ENCODE data around the gene PLXDC2.

Gene PLXDC2

DNA sequence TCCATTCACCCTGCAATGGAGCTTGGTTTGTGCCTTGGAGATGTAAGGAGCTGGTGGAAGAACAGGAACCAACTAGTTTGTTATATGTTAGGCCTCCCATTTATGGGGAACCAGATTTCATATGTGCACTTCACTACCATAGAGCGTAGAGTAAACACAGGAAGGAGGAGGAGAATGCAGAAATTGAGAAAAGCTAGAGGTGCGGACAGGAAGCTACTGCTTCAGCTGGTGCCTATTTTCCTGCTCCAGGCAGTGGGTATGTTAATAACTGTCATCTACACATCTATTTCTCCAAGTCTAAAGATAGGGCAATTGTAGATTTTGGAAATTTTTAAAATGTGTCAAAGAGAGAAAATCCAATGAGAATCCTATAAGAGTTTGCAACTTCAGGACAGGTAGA, 482.2 kb downstream of the PLXDC2 start:
- no peak for DNase-seq

DNA sequence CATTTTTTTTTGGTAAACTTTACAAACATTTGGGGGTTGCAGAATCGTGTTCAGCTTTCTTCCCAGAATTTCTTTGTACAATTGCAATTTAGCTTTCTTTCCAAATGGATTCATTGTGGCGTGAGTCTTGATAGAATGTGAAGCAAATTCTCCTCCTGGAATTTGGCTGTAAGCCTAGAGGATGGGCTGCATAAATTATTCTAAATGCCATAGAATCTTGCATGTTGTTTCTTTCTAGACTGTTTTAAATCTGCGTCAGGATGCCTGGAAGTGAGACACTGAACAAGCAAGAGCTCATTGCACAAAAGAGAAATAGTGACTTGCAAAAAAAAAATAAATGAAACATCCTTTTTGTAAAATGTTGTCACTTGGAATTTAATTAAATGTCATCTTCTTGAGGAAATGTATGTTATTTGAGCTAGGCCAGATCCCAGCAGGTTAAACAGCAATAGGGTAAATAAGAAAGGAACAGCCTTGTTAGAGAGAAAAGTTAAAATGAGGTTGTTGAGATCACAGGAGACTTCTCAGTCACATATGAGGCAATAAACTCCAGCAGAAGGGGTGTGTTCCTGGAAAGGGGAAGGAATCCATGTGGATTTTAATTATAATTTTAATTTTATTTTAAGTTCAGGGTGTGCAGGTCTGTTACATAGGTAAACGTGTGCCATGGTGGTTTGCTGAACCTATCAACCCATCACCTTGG, 483.0 kb downstream of the PLXDC2 start:
- no peak for DNase-seq

DNA sequence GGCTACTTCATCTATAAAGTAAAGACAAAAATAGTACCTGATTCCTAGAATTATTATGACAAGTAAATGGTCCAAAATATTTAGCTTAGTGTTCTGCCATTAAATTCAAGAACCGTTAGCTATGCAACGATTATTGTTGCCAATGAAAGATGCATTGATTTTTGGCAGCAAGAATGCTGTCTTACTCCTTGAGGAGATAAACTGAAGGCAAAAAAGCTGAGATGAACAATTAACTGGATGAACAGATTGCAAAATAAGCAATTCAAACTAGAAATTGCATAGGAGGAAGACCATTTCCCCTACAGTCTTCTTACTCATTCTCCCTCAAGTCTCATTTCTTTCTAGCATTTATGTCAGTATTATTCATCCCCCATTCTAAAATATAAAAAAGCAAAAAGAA, 484.5 kb downstream of the PLXDC2 start:
- DNase-seq = no peak

DNA sequence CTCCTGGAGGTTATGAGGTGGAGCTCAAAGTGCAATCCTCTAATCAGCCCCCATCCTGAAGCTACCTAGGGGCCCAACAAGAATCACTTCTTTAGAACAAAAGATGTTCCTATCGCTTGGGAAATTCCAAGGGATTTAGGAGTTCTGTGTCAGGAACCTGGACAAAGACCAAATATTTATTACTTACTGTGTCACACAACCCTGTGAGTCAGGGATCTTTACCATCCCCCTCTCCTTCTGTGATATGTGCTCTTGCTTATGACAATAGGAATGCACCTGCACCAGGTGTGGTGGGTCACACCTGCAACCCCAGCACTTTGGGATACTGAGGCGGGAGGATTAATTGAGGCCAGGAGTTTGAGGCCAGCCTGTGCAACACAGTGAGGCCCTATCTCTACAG, 485.8 kb downstream of the PLXDC2 start:
- DNase-seq = no peak

DNA sequence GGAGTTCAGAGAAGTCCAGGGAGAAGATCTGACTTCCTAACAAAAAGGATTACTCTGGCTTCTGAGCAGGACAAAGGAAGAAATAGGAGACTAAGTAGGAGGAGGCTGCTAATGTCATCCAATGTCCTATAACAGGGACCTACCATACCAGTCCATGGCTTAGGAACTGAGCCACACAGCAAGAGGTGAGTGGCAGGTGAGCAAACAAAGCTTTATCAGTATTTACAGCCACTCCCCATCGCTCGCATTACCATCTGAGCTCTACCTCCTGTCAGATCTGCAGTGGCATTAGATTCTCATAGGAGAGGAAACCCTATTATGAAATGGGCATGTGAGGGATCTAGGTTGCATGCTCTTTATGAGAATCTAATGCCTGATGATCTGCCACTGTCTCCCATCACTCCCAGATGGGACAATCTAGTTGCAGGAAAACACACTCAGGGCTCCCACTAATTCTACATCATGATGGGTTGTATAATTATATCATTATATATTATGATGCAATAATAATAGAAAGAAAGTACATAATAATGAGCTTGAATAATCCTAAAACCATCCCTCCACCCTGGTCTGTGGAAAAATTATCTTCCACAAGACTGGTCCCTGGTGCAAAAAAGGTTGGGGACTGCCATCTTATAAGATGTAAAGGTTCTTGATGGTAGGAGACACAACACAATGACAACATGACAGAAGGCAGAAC, 487.4 kb downstream of the PLXDC2 start:
- no peak for DNase-seq

DNA sequence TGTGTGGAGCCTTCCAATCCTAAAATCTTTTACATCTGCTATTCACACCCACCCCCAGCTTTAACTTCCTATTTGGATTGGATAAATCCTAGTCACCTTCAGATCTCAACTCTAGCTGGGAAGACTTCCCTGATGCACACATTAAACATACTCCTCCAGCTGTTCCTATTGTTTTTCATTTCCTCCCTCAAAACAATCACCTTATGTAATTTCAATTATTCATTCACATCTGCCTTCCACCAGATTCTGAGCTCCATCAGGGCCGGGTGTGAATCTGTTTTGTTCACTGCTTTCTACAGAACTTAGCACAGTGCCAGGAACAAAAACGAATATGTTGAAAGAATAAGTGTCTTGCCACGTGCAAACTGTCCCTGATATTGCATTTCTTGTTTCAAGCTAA, 497.4 kb downstream of the PLXDC2 start:
- no peak for DNase-seq

DNA sequence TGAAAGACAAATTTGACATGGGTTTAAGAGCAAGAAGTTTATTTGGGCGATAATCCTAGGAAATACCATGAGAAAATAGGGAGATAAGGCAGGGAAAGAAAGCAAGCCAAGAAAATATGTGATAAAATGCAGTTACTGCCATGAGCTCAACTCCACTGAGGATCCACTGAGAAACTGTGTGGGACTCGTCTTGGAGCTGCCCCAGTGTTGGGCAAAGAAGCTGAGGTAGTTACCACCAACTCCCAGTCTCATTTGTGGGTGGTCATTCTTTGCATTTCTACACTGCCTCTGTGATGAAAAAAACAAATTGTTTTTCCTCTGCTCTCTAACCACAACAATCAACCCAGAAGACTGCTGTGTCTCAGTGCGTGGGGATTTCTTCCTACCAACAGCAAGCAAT, 498.2 kb downstream of the PLXDC2 start:
- DNase-seq = no peak

DNA sequence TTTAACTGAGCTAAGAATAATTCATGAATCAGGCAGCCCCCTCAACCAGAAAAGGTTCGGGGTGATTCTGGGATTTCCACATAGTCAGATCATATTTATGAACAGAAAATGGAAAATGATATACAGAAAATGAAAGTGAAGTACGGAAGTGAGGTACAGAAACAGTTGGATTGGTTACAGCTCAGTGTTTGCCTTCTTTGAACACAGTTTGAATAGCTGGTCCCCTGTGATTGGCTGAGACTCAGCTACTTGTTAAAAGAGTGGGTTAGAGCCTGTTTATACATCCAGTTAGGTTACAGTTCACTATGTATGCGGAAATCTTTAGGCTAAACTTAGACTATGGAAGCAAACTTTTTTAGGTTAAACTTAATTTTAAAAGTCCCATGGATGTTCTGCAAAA, 511.7 kb downstream of the PLXDC2 start:
- DNase-seq = no peak

DNA sequence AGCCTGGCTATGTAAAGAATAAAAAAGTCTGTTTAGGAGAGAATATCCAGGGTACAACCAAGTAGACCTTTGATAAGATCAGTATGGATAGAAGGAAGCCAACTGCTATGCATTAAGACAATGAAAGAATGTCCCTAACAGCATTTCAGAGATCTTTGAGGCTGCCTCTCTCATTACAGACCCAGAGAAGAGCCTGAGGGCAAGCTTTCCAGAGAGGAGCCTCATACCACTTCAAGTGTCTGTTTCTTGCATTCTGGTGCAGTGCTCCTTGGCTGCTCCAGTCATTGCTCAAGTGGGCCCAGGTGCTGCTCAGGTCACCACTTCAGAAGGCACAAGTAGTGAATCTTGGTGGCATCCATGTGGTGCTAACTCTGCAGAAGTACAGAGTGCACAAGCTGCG, 514.0 kb downstream of the PLXDC2 start:
- no peak for DNase-seq

DNA sequence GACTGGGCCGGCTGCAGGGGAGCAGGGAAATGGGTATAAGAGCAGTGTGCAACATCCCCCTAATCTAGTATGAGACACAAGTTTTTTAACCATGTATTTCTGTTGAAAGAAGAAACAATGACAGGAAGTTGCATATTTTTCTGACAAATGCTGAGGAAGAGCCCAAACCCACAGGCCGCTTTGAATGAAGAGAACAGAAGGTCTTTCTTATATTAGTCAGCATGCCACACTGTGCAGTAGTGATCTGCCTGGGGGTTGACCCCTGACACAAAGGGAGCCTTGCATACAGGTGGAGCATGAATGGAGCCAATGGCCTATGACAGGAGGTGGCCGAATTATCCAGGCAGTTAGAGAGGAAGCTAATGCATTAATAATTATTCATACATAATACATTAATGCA, 518.3 kb downstream of the PLXDC2 start:
- DNase-seq = no peak

Measured in NCI-H2107 (cell line).